ENCODE data around the gene LINC00305.

- TF ChIP-seq CTCF (IDR thresholded peaks at IDR 0.05) (peak in 3 of 4 experiments; percentile 10 to 26 (median 23)), POLR2A (IDR thresholded peaks at IDR 0.05) (no peak)
Measured at GRCh38 chr18:64037812-64038414, 111.0 kb downstream of the LINC00305 start.

Measured in uterus (tissue), 2 donors.